ENCODE data around the gene TPP2.

DNA sequence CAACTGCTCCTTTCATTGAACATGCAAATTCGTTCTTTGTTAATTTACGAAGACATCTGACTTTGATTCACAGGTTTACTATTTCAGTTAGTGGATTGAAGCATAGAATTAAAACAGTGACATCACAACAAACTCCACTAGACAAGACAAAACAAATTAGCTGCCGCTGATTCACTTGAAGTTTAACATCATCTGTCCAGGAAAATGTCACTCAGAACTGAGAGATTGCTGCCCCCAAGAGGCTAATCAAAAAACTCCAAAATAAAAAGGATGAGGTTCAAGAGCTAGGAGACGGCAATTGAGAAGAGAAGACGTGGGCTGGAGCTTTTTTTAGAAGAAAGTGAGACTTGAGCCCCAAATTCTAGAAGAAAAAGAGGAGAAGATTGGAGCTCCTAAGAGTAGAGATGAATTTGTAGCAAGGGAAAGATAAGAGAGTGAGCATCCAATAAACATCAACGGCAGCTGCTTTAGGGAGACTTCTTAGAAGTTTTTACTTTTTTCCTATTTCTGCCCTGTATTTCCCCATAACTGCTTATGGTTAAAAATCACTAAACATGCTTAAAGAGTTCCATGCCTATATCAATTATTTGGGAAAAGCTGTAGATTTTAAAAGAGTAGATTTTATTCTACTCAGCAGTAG lies 40.8 kb upstream of the TPP2 start:
- TF ChIP-seq, protein P1, sequence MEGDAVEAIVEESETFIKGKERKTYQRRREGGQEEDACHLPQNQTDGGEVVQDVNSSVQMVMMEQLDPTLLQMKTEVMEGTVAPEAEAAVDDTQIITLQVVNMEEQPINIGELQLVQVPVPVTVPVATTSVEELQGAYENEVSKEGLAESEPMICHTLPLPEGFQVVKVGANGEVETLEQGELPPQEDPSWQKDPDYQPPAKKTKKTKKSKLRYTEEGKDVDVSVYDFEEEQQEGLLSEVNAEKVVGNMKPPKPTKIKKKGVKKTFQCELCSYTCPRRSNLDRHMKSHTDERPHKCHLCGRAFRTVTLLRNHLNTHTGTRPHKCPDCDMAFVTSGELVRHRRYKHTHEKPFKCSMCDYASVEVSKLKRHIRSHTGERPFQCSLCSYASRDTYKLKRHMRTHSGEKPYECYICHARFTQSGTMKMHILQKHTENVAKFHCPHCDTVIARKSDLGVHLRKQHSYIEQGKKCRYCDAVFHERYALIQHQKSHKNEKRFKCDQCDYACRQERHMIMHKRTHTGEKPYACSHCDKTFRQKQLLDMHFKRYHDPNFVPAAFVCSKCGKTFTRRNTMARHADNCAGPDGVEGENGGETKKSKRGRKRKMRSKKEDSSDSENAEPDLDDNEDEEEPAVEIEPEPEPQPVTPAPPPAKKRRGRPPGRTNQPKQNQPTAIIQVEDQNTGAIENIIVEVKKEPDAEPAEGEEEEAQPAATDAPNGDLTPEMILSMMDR (optimal IDR thresholded peaks at IDR 0.05 in 1 of 3, IDR thresholded peaks at IDR 0.05 in 1 of 3, conservative IDR thresholded peaks at IDR 0.05 in 1 of 3; ENCODE audit: extremely low read depth in 1 of 3, insufficient read depth in 2 of 3, low read length in 3 of 3) = peak; percentile 28 to 49 (median 33)
- TF ChIP-seq EZH2 (IDR thresholded peaks at IDR 0.05; ENCODE audit: low read length) = no peak
